K562 (cell line): ENCODE data around the gene QKI. TPM values are rescaled to one million over a fixed set of nuclear protein-coding genes. Genes with fewer than 3 reads are reported as not detected.

Experiments
- ARNT ChIP-seq, 2 experiments: fragments of 450-650 bp; IDR thresholded peaks; 2 replicates each; pipeline ENCODE4 v1.6.1; 2016; ENCODE audit warnings: mild to moderate bottlenecking in 1 of 2
- CREB1 ChIP-seq, 2 experiments: sonication (generic) in 1 of 2; formaldehyde crosslinking in 1 of 2; IDR thresholded peaks; 2 replicates each; pipeline versions ENCODE4 v1.6.1 to v1.8.0; 2012 to 2022; ENCODE audit warnings: inconsistent platforms in 1 of 2, mild to moderate bottlenecking in 1 of 2, missing genetic modification reagents in 1 of 2, moderate library complexity in 1 of 2
- CTBP1 ChIP-seq: fragments of 450-650 bp; IDR thresholded peaks from 2 replicates; pipeline ENCODE4 v1.6.1; 2016; ENCODE audit warnings: borderline replicate concordance
- FOXK2 ChIP-seq, 2 experiments: fragments of 450-650 bp; IDR thresholded peaks in 1 of 2; conservative IDR thresholded peaks in 1 of 2; 2 replicates each; pipeline ENCODE4 v1.6.1; 2016; ENCODE audit warnings: low read depth in 2 of 2, mild to moderate bottlenecking in 1 of 2
- IRF9 ChIP-seq: fragments of 450-650 bp; IDR thresholded peaks from 2 replicates; pipeline ENCODE4 v1.6.1; 2016; ENCODE audit warnings: missing biosample characterization, missing genetic modification characterization
- MTF1 ChIP-seq: fragments of 250-450 bp; sonication (Bioruptor Pico); IDR thresholded peaks from 2 replicates; pipeline ENCODE4 v1.9.0; 2021; ENCODE audit warnings: moderate library complexity, mild to moderate bottlenecking, inconsistent platforms, borderline replicate concordance
- MYC ChIP-seq, 2 experiments: fragments of 250-450 bp in 1 of 2; sonication (Bioruptor Pico) in 1 of 2; IDR thresholded peaks; 2 replicates each; pipeline versions ENCODE4 v1.5.1 to v1.6.1; 2012 to 2021; ENCODE audit warnings: low read depth in 2 of 2, borderline replicate concordance in 1 of 2, improper control_type of control experiment in 1 of 2, low read length in 1 of 2, mild to moderate bottlenecking in 1 of 2, moderate library complexity in 1 of 2
- NFIC ChIP-seq: fragments of 450-650 bp; IDR thresholded peaks from 2 replicates; pipeline ENCODE4 v1.6.1; 2017; ENCODE audit warnings: mild to moderate bottlenecking, inconsistent platforms
- NFRKB ChIP-seq: fragments of 450-650 bp; IDR thresholded peaks from 2 replicates; pipeline ENCODE4 v1.6.1; 2016; ENCODE audit warnings: low read depth
- SMAD1 ChIP-seq: fragments of 150-350 bp; IDR thresholded peaks from 2 replicates; pipeline ENCODE4 v1.6.1; 2014; ENCODE audit warnings: low read length, low read depth; ENCODE audit not compliant: partially characterized antibody
- STAG1 ChIP-seq: sonication (generic); formaldehyde crosslinking; IDR thresholded peaks from 2 replicates; pipeline ENCODE4 v1.5.0; 2020; ENCODE audit warnings: missing genetic modification reagents, borderline replicate concordance
- TCF3 ChIP-seq: sonication (generic); formaldehyde crosslinking; IDR thresholded peaks from 2 replicates; pipeline ENCODE4 v1.4.0; 2020; ENCODE audit warnings: mild to moderate bottlenecking, missing genetic modification reagents
- ZBTB9 ChIP-seq: fragments of 450-650 bp; formaldehyde crosslinking; IDR thresholded peaks from 2 replicates; pipeline ENCODE4 v1.4.0; 2020; ENCODE audit warnings: mild to moderate bottlenecking, moderate library complexity
- polyA plus RNA-seq, 8 experiments: library from polyadenylated mRNA; depleted of rRNA in 4 of 8; stranded (reverse) in 5 of 8; unstranded in 3 of 8; fragments of >200 nt; fragmentation: Nextera tagmentation in 2 of 8; fragmentation: Illumina TruSeq in 1 of 8; extraction: Ambion mirVana in 2 of 8; extraction: Trizol in 1 of 8; gene quantifications; 2 replicates each; pipeline versions ENCODE4 v1.2.1 to v1.2.3, GENCODE V29; 2011 to 2014; ENCODE audit warnings: inconsistent platforms in 1 of 8, missing spikeins in 1 of 8
- total RNA-seq, 7 experiments: library from RNA; depleted of rRNA in 6 of 7; stranded (reverse); fragments of >200 nt in 6 of 7; fragmentation: Illumina TruSeq in 2 of 7; extraction: Trizol in 2 of 7; gene quantifications; 2 replicates each; pipeline versions ENCODE4 v1.2.1 to v1.2.3, GENCODE V29; 2011 to 2021; ENCODE audit warnings: low replicate concordance in 1 of 7
- TF ChIP-seq, protein P1 (sequence below): fragments of 450-650 bp; IDR thresholded peaks from 2 replicates; pipeline ENCODE4 v1.6.1; 2016; ENCODE audit warnings: mild to moderate bottlenecking, moderate library complexity

The QKI gene
- total and polyA plus RNA-seq, 9 of the 15 experiments (the other 6 are each of a cell fraction or from before 2014, with no cell fraction given), result 20.4 to 215 (median 123) TPM

- TF ChIP-seq FOXK2 (conservative IDR thresholded peaks at IDR 0.05 in 1 of 2, IDR thresholded peaks at IDR 0.05 in 1 of 2; ENCODE audit: low read depth in 2 of 2), result peak in 1 of 2 experiments; percentile 59; a peak in 1 of 4 replicates
- TF ChIP-seq ARNT (IDR thresholded peaks at IDR 0.05), result 0 out of 4 replicates have a peak, but pooled peaks of 1 of the 2 experiments have one; percentile 56
- TF ChIP-seq NFRKB, result 0 out of 2 replicates have a peak, but pooled peaks have one; percentile 18
- TF ChIP-seq NFIC, result 0 out of 2 replicates have a peak, but pooled peaks have one; percentile 25
- TF ChIP-seq, protein P1, sequence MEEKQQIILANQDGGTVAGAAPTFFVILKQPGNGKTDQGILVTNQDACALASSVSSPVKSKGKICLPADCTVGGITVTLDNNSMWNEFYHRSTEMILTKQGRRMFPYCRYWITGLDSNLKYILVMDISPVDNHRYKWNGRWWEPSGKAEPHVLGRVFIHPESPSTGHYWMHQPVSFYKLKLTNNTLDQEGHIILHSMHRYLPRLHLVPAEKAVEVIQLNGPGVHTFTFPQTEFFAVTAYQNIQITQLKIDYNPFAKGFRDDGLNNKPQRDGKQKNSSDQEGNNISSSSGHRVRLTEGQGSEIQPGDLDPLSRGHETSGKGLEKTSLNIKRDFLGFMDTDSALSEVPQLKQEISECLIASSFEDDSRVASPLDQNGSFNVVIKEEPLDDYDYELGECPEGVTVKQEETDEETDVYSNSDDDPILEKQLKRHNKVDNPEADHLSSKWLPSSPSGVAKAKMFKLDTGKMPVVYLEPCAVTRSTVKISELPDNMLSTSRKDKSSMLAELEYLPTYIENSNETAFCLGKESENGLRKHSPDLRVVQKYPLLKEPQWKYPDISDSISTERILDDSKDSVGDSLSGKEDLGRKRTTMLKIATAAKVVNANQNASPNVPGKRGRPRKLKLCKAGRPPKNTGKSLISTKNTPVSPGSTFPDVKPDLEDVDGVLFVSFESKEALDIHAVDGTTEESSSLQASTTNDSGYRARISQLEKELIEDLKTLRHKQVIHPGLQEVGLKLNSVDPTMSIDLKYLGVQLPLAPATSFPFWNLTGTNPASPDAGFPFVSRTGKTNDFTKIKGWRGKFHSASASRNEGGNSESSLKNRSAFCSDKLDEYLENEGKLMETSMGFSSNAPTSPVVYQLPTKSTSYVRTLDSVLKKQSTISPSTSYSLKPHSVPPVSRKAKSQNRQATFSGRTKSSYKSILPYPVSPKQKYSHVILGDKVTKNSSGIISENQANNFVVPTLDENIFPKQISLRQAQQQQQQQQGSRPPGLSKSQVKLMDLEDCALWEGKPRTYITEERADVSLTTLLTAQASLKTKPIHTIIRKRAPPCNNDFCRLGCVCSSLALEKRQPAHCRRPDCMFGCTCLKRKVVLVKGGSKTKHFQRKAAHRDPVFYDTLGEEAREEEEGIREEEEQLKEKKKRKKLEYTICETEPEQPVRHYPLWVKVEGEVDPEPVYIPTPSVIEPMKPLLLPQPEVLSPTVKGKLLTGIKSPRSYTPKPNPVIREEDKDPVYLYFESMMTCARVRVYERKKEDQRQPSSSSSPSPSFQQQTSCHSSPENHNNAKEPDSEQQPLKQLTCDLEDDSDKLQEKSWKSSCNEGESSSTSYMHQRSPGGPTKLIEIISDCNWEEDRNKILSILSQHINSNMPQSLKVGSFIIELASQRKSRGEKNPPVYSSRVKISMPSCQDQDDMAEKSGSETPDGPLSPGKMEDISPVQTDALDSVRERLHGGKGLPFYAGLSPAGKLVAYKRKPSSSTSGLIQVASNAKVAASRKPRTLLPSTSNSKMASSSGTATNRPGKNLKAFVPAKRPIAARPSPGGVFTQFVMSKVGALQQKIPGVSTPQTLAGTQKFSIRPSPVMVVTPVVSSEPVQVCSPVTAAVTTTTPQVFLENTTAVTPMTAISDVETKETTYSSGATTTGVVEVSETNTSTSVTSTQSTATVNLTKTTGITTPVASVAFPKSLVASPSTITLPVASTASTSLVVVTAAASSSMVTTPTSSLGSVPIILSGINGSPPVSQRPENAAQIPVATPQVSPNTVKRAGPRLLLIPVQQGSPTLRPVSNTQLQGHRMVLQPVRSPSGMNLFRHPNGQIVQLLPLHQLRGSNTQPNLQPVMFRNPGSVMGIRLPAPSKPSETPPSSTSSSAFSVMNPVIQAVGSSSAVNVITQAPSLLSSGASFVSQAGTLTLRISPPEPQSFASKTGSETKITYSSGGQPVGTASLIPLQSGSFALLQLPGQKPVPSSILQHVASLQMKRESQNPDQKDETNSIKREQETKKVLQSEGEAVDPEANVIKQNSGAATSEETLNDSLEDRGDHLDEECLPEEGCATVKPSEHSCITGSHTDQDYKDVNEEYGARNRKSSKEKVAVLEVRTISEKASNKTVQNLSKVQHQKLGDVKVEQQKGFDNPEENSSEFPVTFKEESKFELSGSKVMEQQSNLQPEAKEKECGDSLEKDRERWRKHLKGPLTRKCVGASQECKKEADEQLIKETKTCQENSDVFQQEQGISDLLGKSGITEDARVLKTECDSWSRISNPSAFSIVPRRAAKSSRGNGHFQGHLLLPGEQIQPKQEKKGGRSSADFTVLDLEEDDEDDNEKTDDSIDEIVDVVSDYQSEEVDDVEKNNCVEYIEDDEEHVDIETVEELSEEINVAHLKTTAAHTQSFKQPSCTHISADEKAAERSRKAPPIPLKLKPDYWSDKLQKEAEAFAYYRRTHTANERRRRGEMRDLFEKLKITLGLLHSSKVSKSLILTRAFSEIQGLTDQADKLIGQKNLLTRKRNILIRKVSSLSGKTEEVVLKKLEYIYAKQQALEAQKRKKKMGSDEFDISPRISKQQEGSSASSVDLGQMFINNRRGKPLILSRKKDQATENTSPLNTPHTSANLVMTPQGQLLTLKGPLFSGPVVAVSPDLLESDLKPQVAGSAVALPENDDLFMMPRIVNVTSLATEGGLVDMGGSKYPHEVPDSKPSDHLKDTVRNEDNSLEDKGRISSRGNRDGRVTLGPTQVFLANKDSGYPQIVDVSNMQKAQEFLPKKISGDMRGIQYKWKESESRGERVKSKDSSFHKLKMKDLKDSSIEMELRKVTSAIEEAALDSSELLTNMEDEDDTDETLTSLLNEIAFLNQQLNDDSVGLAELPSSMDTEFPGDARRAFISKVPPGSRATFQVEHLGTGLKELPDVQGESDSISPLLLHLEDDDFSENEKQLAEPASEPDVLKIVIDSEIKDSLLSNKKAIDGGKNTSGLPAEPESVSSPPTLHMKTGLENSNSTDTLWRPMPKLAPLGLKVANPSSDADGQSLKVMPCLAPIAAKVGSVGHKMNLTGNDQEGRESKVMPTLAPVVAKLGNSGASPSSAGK, result peak; percentile 17; the same call in 1 of the 2 replicates
- no peak for TF ChIP-seq CREB1 (IDR thresholded peaks at IDR 0.05)
- no peak for TF ChIP-seq CREB1 (CRISPR knock-in tag; IDR thresholded peaks at IDR 0.05)
- no peak for TF ChIP-seq STAG1 (CRISPR knock-in tag)
- TF ChIP-seq IRF9 (tag), result peak; percentile 85
- TF ChIP-seq TCF3 (CRISPR knock-in tag), result peak; percentile 24; the same call in 1 of the 2 replicates
- TF ChIP-seq MTF1 (CRISPR knock-in tag), result no peak
- no peak for TF ChIP-seq SMAD1
- peak; percentile 71 for TF ChIP-seq CTBP1
- no peak for TF ChIP-seq ZBTB9 (CRISPR knock-in tag)
- 0 out of 2 replicates have a peak, but pooled peaks have one; percentile 11 for TF ChIP-seq MYC (IDR thresholded peaks at IDR 0.05; ENCODE audit: low read depth, low read length)
- no peak for TF ChIP-seq MYC (CRISPR knock-in tag; IDR thresholded peaks at IDR 0.05; ENCODE audit: borderline replicate concordance, low read depth)
These were observed 70.9 kb downstream of the QKI start (continued) for GRCh38 chr6:163485388-163485851.
